COR-L47 (cell line): ENCODE measurements around the gene ADK.
"Not testable (repeated sequence)": the region's sequence is repeated elsewhere in the genome, so short reads cannot be mapped to it uniquely, and the experiment has no call there.

Source experiments
- DNase-seq: peaks from one replicate; lab custom pipeline; 2025; lab: John Stamatoyannopoulos, UW

ADK gene

GRCh38 chr10:74244097-74244685 is 93.2 kb downstream of the ADK start:
- peak; percentile 18 for DNase-seq

GRCh38 chr10:74244807-74245206 is 93.8 kb downstream of the ADK start:
- no peak for DNase-seq

- no peak for DNase-seq
These were observed 95.5 kb downstream of the ADK start for GRCh38 chr10:74246495-74246894.

- DNase-seq, result no peak
These were observed 98.8 kb downstream of the ADK start for GRCh38 chr10:74249865-74250264.

DNA sequence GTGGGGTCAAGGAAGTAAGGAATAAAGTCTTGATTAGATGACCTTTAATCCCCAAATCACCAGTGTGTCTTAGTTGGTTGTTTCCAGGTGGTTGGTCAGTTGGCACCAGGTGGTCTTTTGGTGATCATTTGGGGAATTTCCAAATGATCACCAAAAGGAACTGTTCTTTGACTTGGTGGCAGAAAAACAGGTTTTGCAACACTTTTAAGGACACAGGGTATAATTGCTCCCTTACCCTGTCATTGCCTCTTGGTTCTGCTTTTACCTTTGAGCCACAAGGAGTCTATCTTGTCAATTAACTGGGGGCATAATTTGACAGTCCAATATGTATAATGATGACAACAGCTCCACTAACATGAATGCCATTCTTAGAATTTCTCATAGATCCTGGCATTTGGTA is 104.2 kb downstream of the ADK start:
- DNase-seq, result no peak

DNA sequence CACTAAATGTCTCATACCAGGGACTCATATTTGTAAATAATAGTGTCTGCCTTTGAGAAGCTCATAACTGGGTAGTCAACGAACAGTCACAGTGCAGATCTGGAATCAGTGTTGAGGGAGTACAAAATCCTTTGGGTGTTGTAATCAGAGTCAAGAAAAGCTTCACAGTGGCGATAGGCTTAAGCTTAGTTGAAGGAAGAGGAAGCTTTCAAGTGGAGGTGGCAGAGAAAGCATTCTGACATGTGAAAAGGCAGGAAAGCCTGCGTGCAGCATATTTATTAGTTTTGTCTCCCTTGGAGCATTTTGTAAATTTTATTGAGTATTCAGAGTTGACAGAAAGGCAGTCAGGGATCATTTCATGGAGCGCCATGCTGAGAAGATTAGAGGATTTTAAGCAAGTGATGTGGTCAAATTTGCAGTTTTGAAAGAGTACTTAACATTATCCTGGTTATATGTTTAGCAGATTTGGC is 104.9 kb downstream of the ADK start:
- DNase-seq, result no peak

DNA sequence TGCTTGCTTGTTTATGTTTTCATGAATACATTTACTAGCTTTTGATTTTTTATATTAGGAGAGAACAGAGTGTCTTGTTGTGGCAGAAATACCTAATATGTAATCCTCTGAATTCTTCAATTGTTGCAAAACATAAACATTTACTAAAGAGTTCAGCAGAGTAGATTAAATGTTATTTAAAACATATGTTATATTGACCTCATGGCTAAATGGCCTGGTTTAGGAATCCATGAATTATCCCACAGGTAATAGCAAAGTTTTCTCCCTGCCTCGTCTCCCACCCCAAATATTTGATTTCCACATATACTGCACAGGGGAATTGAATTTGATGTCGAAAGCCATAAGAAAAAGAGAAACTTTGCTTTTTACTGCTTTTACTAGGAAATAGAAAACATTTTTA is 111.8 kb downstream of the ADK start:
- DNase-seq, result no peak

DNA sequence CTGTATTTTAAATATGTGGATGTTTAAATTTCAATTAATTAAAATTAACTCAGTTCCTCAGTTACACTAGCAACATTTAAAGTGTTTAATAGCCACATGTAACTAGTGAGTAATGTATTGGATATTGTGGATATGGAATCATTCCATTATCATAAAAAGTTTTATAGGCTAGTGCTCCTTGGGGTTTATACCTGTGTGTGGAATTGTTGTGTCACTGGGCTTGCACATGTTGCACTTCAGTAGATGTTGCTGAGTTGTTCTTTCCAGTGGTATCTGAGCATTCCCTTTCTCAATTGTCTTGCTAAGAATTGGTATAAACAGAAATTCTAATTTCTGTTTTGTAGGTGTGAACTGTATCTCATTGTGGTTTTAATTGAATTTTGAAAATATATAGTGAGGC is 113.0 kb downstream of the ADK start:
- no peak for DNase-seq

GRCh38 chr10:74272288-74272687 is 121.3 kb downstream of the ADK start:
- DNase-seq, result no peak

DNA sequence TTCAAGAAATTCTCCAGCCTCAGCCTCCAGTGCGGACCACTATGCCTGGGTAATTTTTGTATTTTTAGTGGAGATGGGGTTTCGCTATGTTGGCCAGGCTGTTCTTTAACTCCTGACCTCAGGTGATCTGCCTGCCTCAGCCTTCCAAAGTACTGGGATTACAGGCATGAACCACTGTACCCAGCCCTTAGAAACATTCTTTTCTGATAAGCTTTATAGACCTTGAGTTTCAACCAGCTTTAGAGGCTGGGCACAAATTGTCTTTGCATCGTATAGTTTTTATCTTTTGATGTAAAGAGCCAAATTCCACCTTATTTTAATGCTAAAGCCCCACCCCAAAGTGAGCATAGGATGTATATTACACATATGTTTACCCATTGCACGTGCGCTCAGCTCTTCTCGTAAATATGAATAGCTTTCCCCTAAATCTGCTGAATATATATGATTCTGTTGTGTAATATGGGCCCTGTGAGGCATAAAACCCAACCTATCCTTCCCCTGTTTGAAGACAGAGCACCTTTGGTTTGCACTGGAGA is 124.8 kb downstream of the ADK start:
- no peak for DNase-seq

- no peak for DNase-seq
These were observed 125.4 kb downstream of the ADK start for GRCh38 chr10:74276416-74276815.

GRCh38 chr10:74282151-74282847 is 131.3 kb downstream of the ADK start:
- DNase-seq, result no peak

GRCh38 chr10:74282848-74283210 is 131.8 kb downstream of the ADK start:
- DNase-seq, result no peak

DNA sequence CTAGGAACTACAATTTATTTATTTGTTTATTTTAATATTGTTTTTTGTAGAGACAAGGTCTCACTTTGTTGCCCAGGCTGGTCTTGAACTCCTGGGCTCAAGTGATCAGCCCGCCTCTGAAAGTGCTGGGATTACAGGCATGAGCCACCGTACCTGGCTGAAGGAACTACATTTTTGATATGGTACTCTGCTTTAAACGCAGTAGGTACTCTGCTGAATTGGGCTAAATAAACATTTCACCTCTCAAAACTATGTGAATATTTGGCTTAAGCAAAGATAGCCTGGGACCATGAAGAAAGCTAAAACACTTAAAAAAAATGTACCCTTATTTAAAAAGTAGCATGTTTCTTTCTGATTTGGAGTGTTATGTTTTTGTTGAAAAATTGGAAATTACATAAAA is 138.2 kb downstream of the ADK start:
- DNase-seq, result no peak

DNA sequence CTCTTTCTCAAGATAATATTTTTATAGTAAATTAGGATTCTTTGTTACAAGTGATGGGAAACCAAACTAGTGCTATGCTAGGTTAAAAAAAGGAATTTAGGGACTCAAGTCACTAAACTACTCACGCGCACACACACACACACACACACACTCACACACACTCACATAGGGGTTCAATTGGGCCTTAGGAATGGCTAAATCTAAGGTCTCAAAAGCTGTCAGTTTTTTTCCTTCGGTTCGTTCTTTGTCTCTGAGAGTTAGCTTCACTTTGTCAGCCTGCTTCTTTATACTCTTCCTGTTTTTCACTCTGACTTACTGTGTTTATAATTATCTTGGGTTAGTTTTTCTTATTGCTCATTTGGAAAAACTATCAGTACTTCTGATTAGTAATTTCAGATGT is 138.9 kb downstream of the ADK start:
- DNase-seq, result no peak

GRCh38 chr10:74290708-74291107 is 139.7 kb downstream of the ADK start:
- DNase-seq, result no peak

- no peak for DNase-seq
These were observed 141.9 kb downstream of the ADK start for GRCh38 chr10:74292871-74293427.

DNA sequence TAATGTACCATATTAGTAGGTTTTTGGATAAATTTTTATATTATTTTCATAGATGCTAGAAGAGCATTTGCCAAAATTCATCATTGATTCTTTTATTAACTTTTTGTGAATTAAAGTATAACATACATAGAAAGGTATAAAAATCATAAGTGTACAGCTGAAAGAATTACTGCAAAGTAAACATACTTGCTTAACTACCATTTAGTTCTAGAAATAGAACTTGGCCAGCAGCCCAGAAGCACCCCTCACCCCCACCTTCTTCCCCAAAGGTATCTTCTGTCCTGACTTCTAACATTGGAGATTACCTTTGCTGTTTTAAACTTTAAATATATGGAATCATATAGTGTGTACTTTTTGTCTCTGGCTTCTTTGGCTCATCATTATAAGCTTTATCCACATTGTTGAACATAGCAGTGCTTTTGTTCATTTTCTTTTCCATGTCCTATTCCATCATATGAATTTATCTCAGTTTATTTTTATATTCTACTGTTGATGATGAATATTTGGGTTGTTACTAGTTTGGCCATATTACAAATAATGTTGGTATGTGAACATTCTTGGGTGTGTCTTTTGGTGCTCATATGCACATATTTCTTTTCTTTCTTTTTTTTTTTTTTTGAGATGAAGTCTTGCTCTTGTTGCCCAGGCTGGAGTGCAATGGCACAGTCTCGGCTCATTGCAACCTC is 142.8 kb downstream of the ADK start:
- DNase-seq, result peak; percentile 51

GRCh38 chr10:74297389-74298080 is 146.5 kb downstream of the ADK start:
- DNase-seq, result no peak

DNA sequence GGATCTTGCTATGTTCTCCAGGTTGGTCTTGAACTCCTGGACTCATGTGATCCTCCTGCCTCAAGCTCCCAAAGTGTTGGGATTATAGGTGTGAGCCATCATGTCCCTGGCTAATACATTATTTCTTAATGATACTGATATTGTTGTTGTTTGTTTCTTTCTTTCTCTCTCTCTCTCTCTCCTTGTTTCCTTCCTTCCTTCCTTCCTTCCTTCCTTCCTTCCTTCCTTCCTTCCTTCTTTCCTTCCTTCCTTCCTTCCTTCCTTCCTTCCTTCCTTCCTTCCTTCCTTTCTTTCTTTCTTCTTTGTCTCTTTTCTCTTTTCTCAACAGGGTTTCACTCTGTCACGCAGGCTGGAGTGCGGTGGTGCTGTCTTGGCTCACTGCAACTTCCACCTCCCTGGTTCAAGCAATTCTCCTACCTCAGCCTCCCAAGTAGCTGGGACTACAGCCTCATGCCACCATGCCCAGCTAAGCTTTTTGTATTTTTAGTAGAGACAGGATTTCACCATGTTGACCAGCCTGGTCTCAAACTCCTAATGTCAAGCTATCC is 149.1 kb downstream of the ADK start:
- not testable (repeated sequence) for DNase-seq

- no peak for DNase-seq
These were observed 149.6 kb downstream of the ADK start for GRCh38 chr10:74300666-74301065.

DNA sequence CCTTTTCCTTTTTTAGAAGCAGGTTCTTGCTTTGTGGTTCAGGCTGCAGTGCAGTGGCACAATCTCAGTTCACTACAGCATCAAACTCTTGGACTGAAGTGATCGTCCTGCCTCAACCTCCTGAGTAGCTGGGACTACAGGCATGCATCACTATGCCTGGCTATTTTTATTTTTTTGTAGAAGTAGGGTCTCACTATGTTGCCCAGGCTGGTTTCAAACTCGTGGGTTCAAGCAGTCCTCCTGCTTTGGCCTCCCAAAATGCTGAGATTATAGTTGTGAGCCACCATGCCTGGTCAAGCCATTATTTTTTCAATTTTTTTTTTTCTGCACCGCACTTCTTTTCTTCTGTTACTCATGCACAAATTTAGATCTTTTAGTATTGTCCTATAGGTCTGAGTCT is 154.7 kb downstream of the ADK start:
- DNase-seq, result no peak
